A549 (cell line): ENCODE results near the gene CNTN4. TPM values are rescaled to one million over a fixed set of nuclear protein-coding genes. Genes with fewer than 3 reads are reported as not detected.

Source experiments
- ATAC-seq, 2 experiments: fragments of 200-7000 bp in 1 of 2; fragments of >200 bp in 1 of 2; cut with Nextera tagmentation in 1 of 2; cut with Tn5 transposase in 1 of 2; 3 replicates each; pipeline versions ENCODE4 v1.8.0 to v1.9.1; 2018 to 2020; ENCODE audit warnings: mild to moderate bottlenecking in 1 of 2, moderate library complexity in 1 of 2
- CTCF ChIA-PET: fragments of 300-600 bp; sonication (Branson Sonifier 250); formaldehyde crosslinking; extraction: SDS; loops from one replicate; lab custom pipeline; 2021; ENCODE audit warnings: antibody characterized with exemption, inconsistent platforms; lab: Yijun Ruan, JAX
- POLR2A ChIA-PET: fragments of 350-600 bp; formaldehyde crosslinking; extraction: SDS; loops from one replicate; lab custom pipeline; 2021; ENCODE audit warnings: antibody characterized with exemption, inconsistent platforms; lab: Yijun Ruan, JAX
- DNase-seq, 2 experiments: peaks; one replicate each; pipeline versions ENCODE4 v3.0.0 to v3.0.0-alpha.2; 2011 to 2016; ENCODE audit warnings: low read depth in 1 of 2, low spot score in 1 of 2
- FAIRE-seq: peaks from 2 replicates; lab custom pipeline; 2011; peaks lifted over from hg19 to GRCh38; lab: Jason Lieb, UNC
- H3K27ac ChIP-seq, 2 experiments: fragments of >200 bp; sonication (Bioruptor Twin); formaldehyde crosslinking; 3 replicates each; pipeline ENCODE4 v1.5.1; 2016 to 2017
- H3K4me1 ChIP-seq: fragments of >200 bp; sonication (Bioruptor Twin); formaldehyde crosslinking; 3 replicates; pipeline ENCODE4 v1.6.1; 2016
- H3K4me2 ChIP-seq: fragments of >200 bp; sonication (Bioruptor Twin); formaldehyde crosslinking; 3 replicates; pipeline ENCODE4 v1.6.1; 2016
- H3K4me3 ChIP-seq: fragments of >200 bp; sonication (Bioruptor Twin); formaldehyde crosslinking; 3 replicates; pipeline ENCODE4 v1.5.1; 2016
- H3K9me3 ChIP-seq: fragments of >200 bp; sonication (Bioruptor Twin); formaldehyde crosslinking; 3 replicates; pipeline ENCODE4 v1.6.1; 2016
- ATOH8 ChIP-seq: fragments of 250-450 bp; sonication (Bioruptor Pico); IDR thresholded peaks from 2 replicates; pipeline ENCODE4 v1.5.0; 2020; ENCODE audit warnings: low read depth, mild to moderate bottlenecking, moderate library complexity
- CBX8 ChIP-seq: fragments of 200-600 bp; sonication (generic); IDR thresholded peaks from 2 replicates; pipeline ENCODE4 v1.6.1; 2016
- CHD4 ChIP-seq: fragments of 200-600 bp; sonication (generic); IDR thresholded peaks from 2 replicates; pipeline ENCODE4 v1.6.1; 2016; ENCODE audit warnings: antibody characterized with exemption, mild to moderate bottlenecking, borderline replicate concordance
- CTCF ChIP-seq: fragments of >200 bp; sonication (Bioruptor Twin); formaldehyde crosslinking; IDR thresholded peaks from 3 replicates; pipeline ENCODE4 v1.5.1; 2016
- EHF ChIP-seq: fragments of 250-450 bp; sonication (Bioruptor Pico); IDR thresholded peaks from 2 replicates; pipeline ENCODE4 v1.5.0; 2020; ENCODE audit warnings: mild to moderate bottlenecking
- ELK1 ChIP-seq: fragments of 150-350 bp; IDR thresholded peaks from 2 replicates; pipeline ENCODE4 v1.6.1; 2014; ENCODE audit warnings: low read depth, mild to moderate bottlenecking, low read length
- EP300 ChIP-seq, 2 experiments: fragments of >200 bp; sonication (Bioruptor Twin); formaldehyde crosslinking; IDR thresholded peaks; 2 replicates in 1 of 2; 3 replicates in 1 of 2; pipeline ENCODE4 v1.6.1; 2016 to 2017
- FOSL2 ChIP-seq, 2 experiments: fragments of 450-650 bp in 1 of 2; fragments of >200 bp in 1 of 2; sonication (Bioruptor Twin) in 1 of 2; formaldehyde crosslinking; IDR thresholded peaks; 2 replicates each; pipeline versions ENCODE4 v1.5.0 to v1.6.1; 2016 to 2020; ENCODE audit warnings: mild to moderate bottlenecking in 1 of 2, moderate library complexity in 1 of 2
- HMGXB4 ChIP-seq: fragments of 250-450 bp; sonication (Bioruptor Pico); IDR thresholded peaks from 2 replicates; pipeline ENCODE4 v1.5.0; 2021; ENCODE audit warnings: mild to moderate bottlenecking, moderate library complexity, borderline replicate concordance
- HOXA7 ChIP-seq: fragments of 250-450 bp; sonication (Bioruptor Pico); IDR thresholded peaks from 2 replicates; pipeline ENCODE4 v1.5.0; 2020; ENCODE audit warnings: mild to moderate bottlenecking, moderate library complexity
- JUN ChIP-seq, 2 experiments: fragments of >200 bp; sonication (Bioruptor Twin); formaldehyde crosslinking; IDR thresholded peaks; 2 replicates in 1 of 2; 3 replicates in 1 of 2; pipeline ENCODE4 v1.6.1; 2016 to 2017
- KDM1A ChIP-seq: fragments of 200-600 bp; sonication (generic); IDR thresholded peaks from 2 replicates; pipeline ENCODE4 v1.6.1; 2016; ENCODE audit warnings: low read depth, mild to moderate bottlenecking
- MAFK ChIP-seq: fragments of 450-650 bp; IDR thresholded peaks from 2 replicates; pipeline ENCODE4 v1.6.1; 2014; ENCODE audit not compliant: partially characterized antibody
- NPAS2 ChIP-seq: fragments of 250-450 bp; sonication (Bioruptor Pico); IDR thresholded peaks from 2 replicates; pipeline ENCODE4 v1.8.0; 2022; ENCODE audit warnings: mild to moderate bottlenecking, moderate library complexity, borderline replicate concordance
- POLR2AphosphoS2 ChIP-seq: conservative IDR thresholded peaks from 2 replicates; pipeline ENCODE4 v1.6.1; 2012; ENCODE audit warnings: low read length, improper control_type of control experiment, inconsistent platforms
- RCOR1 ChIP-seq: fragments of 150-350 bp; IDR thresholded peaks from 2 replicates; pipeline ENCODE4 v1.6.1; 2014; ENCODE audit warnings: antibody characterized with exemption, low read length, low read depth
- RNF2 ChIP-seq: fragments of 200-600 bp; sonication (generic); IDR thresholded peaks from 2 replicates; pipeline ENCODE4 v1.6.1; 2016; ENCODE audit warnings: low read depth, mild to moderate bottlenecking, antibody characterized with exemption, moderate library complexity, borderline replicate concordance
- SREBF2 ChIP-seq: fragments of 450-650 bp; IDR thresholded peaks from 2 replicates; pipeline ENCODE4 v1.6.1; 2014; ENCODE audit warnings: mild to moderate bottlenecking, moderate library complexity
- TFCP2L1 ChIP-seq: fragments of 250-450 bp; sonication (Bioruptor Pico); IDR thresholded peaks from 2 replicates; pipeline ENCODE4 v1.5.0; 2021; ENCODE audit warnings: mild to moderate bottlenecking
- TP53 ChIP-seq: fragments of 250-450 bp; sonication (Bioruptor Pico); IDR thresholded peaks from 2 replicates; pipeline ENCODE4 v1.5.0; 2021; ENCODE audit warnings: mild to moderate bottlenecking, moderate library complexity
- ZC3H11A ChIP-seq: fragments of 450-650 bp; IDR thresholded peaks from 2 replicates; pipeline ENCODE4 v1.6.1; 2014; ENCODE audit warnings: antibody characterized with exemption, mild to moderate bottlenecking
- ZFP36 ChIP-seq: fragments of 450-650 bp; IDR thresholded peaks from 2 replicates; pipeline ENCODE4 v1.6.1; 2014; ENCODE audit warnings: borderline replicate concordance; ENCODE audit not compliant: partially characterized antibody
- ZSCAN20 ChIP-seq: fragments of 250-450 bp; sonication (Bioruptor Pico); IDR thresholded peaks from 2 replicates; pipeline ENCODE4 v1.8.0; 2022; ENCODE audit warnings: mild to moderate bottlenecking, moderate library complexity
- WGBS: methylation state at CpG from one replicate; pipeline ENCODE4 v1.1.6; 2017; ENCODE audit errors: missing lambda C conversion rate; 5-methylcytosine and 5-hydroxymethylcytosine counted together
- polyA plus RNA-seq, 4 experiments: library from polyadenylated mRNA; depleted of rRNA in 3 of 4; stranded (reverse); fragments of >200 nt; fragmentation: RNase III in 1 of 4; extraction: RNeasy Plus Mini Kit Qiagen cat#74134 plus additional on column Dnase treatment in 1 of 4; gene quantifications; 2 replicates in 3 of 4; 3 replicates in 1 of 4; pipeline ENCODE4 v1.2.3, GENCODE V29; 2011 to 2017

Gene CNTN4
- polyA plus RNA-seq, 2 of the 4 experiments (the other 2 are of a cell fraction) = 0.03 TPM; not detected in 1

- CTCF ChIA-PET = no interaction called here
- FAIRE-seq (no peak), ATAC-seq (no peak)
- no peak for TF ChIP-seq CTCF
- TF ChIP-seq MAFK = no peak
- no peak for TF ChIP-seq CHD4
- TF ChIP-seq, all 56 proteins: peak for 0
- H3K9me3 ChIP-seq = no peaks in the 10 kb centered on the region
- no peaks in the 10 kb centered on the region for H3K4me1 ChIP-seq
- POLR2A ChIA-PET = no interaction called here
- 30% methylated on average over 9 of the region's 9 CpGs for WGBS
- no peak overlapping the region for H3K27ac ChIP-seq
- no peak overlapping the region for H3K4me2 ChIP-seq
- no peak for DNase-seq
- no peak overlapping the region for H3K4me3 ChIP-seq
These were observed 880.5 kb downstream of the CNTN4 start for GRCh38 chr3:2978977-2979732.

- H3K4me3 ChIP-seq = no peak overlapping the region
- no peak overlapping the region for H3K4me2 ChIP-seq
- WGBS = 14% methylated on average over 7 of the region's 7 CpGs
- H3K9me3 ChIP-seq = no peaks in the 10 kb centered on the region
- DNase-seq = no peak
- no peak overlapping the region for H3K27ac ChIP-seq
- TF ChIP-seq RNF2 = no peak
- no peak for TF ChIP-seq FOSL2 (IDR thresholded peaks at IDR 0.05)
- no peak for TF ChIP-seq FOSL2 (CRISPR knock-in tag; IDR thresholded peaks at IDR 0.05)
- TF ChIP-seq NPAS2 (CRISPR knock-in tag) = no peak
- no peak for TF ChIP-seq RCOR1
- TF ChIP-seq ELK1 = no peak
- no peak for TF ChIP-seq TP53 (CRISPR knock-in tag)
- no peak for TF ChIP-seq HOXA7 (CRISPR knock-in tag)
- POLR2A ChIA-PET = no interaction called here
- H3K4me1 ChIP-seq = no peaks in the 10 kb centered on the region
- FAIRE-seq = no peak
- CTCF ChIA-PET = no interaction called here
- no peak for ATAC-seq
These were observed 885.6 kb downstream of the CNTN4 start for GRCh38 chr3:2984005-2984830.

- ChIA-PET POLR2A (no interaction called here), CTCF (no interaction called here)
- FAIRE-seq (no peak), DNase-seq (no peak), ATAC-seq (no peak)
- WGBS = 70% methylated on average over 2 of the region's 2 CpGs
- no peak overlapping the region for H3K27ac ChIP-seq
- no peaks in the 10 kb centered on the region for H3K9me3 ChIP-seq
- no peak overlapping the region for H3K4me3 ChIP-seq
- H3K4me1 ChIP-seq = no peaks in the 10 kb centered on the region
- no peak overlapping the region for H3K4me2 ChIP-seq
- TF ChIP-seq ATOH8 (no peak), RCOR1 (no peak), SREBF2 (no peak), CBX8 (no peak), TFCP2L1 (no peak), JUN (IDR thresholded peaks at IDR 0.05) (no peak), KDM1A (no peak), HMGXB4 (no peak), CHD4 (no peak), ZC3H11A (no peak), POLR2AphosphoS2 (no peak), EP300 (IDR thresholded peaks at IDR 0.05) (no peak), ZSCAN20 (CRISPR knock-in tag) (no peak), ZFP36 (no peak), ELK1 (no peak), EHF (CRISPR knock-in tag) (no peak)
These were observed 886.2 kb downstream of the CNTN4 start for GRCh38 chr3:2984831-2985220.
